ENCODE measurements around the gene SYT7.

SYT7 gene

GRCh38 chr11:61524963-61525587 lies 55.8 kb downstream of the SYT7 start:
- TF ChIP-seq, protein P1, sequence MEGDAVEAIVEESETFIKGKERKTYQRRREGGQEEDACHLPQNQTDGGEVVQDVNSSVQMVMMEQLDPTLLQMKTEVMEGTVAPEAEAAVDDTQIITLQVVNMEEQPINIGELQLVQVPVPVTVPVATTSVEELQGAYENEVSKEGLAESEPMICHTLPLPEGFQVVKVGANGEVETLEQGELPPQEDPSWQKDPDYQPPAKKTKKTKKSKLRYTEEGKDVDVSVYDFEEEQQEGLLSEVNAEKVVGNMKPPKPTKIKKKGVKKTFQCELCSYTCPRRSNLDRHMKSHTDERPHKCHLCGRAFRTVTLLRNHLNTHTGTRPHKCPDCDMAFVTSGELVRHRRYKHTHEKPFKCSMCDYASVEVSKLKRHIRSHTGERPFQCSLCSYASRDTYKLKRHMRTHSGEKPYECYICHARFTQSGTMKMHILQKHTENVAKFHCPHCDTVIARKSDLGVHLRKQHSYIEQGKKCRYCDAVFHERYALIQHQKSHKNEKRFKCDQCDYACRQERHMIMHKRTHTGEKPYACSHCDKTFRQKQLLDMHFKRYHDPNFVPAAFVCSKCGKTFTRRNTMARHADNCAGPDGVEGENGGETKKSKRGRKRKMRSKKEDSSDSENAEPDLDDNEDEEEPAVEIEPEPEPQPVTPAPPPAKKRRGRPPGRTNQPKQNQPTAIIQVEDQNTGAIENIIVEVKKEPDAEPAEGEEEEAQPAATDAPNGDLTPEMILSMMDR (IDR thresholded peaks at IDR 0.05; ENCODE audit: borderline replicate concordance, control extremely low read depth, extremely low read depth, insufficient read depth, missing control alignments) = no peak
- in situ Hi-C loops (cut with MboI; ENCODE audit: low sequenced_read_pairs, unreplicated experiment) = no loop called here
- no peak for DNase-seq (ENCODE audit: low spot score)

GRCh38 chr11:61524446-61524845 lies 56.4 kb downstream of the SYT7 start:
- no peak for DNase-seq (ENCODE audit: low spot score)
- TF ChIP-seq, protein P1 (IDR thresholded peaks at IDR 0.05; ENCODE audit: borderline replicate concordance, control extremely low read depth, extremely low read depth, insufficient read depth, missing control alignments) = no peak
- in situ Hi-C loops (cut with MboI; ENCODE audit: low sequenced_read_pairs, unreplicated experiment) = no loop called here

DNA sequence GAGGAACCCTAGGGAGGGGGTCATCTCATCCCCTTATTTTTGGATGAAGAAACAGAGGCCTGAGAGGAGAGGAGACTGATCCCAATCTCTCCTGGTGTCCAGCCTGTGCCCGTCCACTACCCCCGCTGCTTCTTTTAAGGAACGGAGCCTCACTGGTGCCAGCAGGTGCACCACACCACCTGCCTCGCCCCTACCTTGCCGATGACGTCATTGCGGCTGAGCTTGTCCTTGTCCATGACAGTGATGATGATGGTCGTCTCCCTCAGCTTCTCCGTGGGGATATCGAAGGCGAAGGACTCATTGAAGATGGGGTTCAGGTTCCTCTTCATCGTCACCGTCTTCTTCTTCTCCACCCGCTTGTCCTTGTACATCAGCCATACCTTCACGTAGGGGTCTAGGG lies 58.0 kb downstream of the SYT7 start:
- in situ Hi-C loops (cut with MboI; ENCODE audit: low sequenced_read_pairs, unreplicated experiment) = no loop called here
- TF ChIP-seq, protein P1 (IDR thresholded peaks at IDR 0.05; ENCODE audit: borderline replicate concordance, control extremely low read depth, extremely low read depth, insufficient read depth, missing control alignments) = no peak
- no peak for DNase-seq (ENCODE audit: low spot score)

DNA sequence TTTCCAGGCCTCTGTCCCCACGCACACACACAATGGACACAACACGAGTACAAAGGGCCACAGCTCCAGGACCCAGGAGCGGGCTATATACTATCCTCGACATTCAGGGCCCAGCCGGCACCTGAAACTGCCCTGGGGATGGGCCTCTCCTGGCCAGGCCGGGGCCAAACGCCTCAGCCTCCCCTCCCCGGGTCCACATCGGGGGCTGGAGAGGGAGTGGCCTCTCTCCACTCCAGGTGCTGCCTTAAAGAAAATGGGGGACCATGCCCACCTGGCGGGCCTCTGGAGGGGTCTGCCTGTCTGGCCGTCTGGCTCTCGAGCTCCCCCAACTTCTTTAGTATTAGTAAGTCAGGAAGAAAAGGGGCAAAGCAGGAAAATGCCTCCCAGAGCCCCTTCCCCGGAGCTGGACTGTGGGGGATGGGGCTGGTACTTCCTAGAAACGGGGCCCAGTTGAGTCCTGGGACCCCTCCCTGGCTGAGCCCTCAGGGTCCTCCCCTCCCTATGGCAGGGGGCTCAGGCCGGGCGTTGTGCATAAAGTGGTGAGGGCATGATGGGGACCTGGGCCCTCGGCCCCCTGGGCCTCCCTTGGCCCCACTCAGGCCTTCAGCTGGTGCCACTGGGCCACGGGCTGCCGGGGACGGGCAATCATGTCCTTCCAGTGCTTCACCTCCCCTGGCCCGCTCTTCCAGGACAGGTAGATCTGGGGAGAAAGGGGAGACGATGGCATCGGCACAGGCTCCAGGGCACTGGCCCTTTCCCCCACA lies 62.7 kb downstream of the SYT7 start:
- TF ChIP-seq, protein P1 (IDR thresholded peaks at IDR 0.05; ENCODE audit: borderline replicate concordance, control extremely low read depth, extremely low read depth, insufficient read depth, missing control alignments) = no peak
- in situ Hi-C loops (cut with MboI; ENCODE audit: low sequenced_read_pairs, unreplicated experiment) = no loop called here
- DNase-seq (ENCODE audit: low spot score) = no peak

DNA sequence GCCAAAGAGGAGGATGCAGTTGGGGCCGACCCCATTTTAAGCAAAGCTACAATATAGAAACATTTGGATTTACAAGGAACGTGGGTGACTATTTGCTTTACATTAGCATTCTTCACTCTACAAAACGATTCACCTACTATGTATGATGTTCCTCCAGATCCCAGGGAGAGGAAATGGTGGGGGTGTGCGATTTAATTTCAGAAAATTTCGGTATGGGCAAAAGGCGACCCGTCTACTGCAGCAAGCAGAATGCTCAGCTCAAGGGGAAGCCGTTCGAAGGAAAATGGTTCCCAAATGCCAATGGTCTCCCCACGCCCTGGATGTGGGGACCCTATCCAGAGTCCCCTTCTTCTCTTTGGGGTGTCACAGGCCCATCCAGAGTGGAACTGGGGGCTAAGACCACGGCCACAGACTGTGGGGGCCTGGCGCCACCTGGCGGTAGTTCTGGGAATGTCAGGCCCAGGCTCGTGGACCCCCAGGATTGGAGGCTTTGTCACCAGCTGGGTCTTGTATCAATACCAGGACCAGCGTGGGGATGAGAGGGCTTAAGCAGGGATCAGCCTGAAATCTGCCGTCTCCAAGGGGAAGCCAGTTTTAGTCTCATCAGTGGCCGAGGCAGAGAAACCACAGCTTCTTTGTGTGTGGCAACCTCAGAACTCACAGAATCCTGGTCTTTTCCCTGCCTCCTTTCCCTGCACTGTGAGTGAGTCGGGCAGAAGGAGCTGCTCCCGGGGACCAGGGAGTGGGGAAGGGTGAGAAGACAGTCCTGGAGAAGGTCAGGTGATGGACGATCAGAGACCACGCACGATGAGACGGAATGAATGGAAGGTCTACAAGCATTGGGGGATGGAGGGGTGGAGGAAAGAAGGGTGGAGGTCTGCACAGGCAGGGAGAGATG lies 64.0 kb downstream of the SYT7 start:
- DNase-seq (ENCODE audit: low spot score) = peak; percentile 92
- TF ChIP-seq, protein P1 (IDR thresholded peaks at IDR 0.05; ENCODE audit: borderline replicate concordance, control extremely low read depth, extremely low read depth, insufficient read depth, missing control alignments) = peak; percentile 93
- in situ Hi-C loops (cut with MboI; ENCODE audit: low sequenced_read_pairs, unreplicated experiment) = no loop called here

DNA sequence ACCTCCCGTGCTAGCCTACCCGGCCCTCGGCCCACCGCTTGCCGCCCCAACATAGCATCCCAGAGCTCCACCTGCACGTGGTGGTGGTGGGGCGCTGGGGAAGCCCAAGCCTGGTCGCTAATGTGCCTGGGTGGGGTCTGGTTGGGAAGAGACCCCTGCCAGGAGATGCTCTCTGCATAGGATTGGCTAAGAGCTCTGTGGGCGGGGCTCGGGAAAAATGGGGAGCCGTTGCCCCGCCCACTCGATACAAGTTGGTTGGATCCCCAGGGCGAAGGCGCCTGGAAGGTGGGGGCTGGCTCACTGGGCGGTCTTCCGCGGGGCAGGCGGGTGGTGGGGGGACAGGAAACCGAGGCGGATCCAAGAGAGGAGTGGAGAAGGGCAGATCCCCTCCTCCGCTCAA lies 64.7 kb downstream of the SYT7 start:
- TF ChIP-seq, protein P1 (IDR thresholded peaks at IDR 0.05; ENCODE audit: borderline replicate concordance, control extremely low read depth, extremely low read depth, insufficient read depth, missing control alignments) = no peak
- no peak for DNase-seq (ENCODE audit: low spot score)
- in situ Hi-C loops (cut with MboI; ENCODE audit: low sequenced_read_pairs, unreplicated experiment) = no loop called here

Data from GM13976 (cell line).